Suppressor macrophage treated with lipopolysaccharide for 1 hour (primary cell): Measurements from ENCODE around the gene PPM1N.

Experiments
- DNase-seq, 3 donors: peaks; one replicate each; pipeline ENCODE4 v3.0.0-alpha.2; 2020 to 2022

The PPM1N gene

GRCh38 chr19:45542234-45542668, 44.0 kb downstream of the PPM1N start:
- no peak for DNase-seq

- DNase-seq, result no peak
These were observed 49.0 kb downstream of the PPM1N start for GRCh38 chr19:45547211-45547770.

GRCh38 chr19:45547965-45548609, 49.8 kb downstream of the PPM1N start:
- no peak for DNase-seq
